Testis (tissue), 3 donors: ENCODE data around the gene ITPKB. TPM values are rescaled to one million over a fixed set of nuclear protein-coding genes. Genes with fewer than 3 reads are reported as not detected.
"Not testable (repeated sequence)": the region's sequence is repeated elsewhere in the genome, so short reads cannot be mapped to it uniquely, and the experiment has no call there.

Source experiments
- DNase-seq: peaks from one replicate; pipeline ENCODE4 v3.0.0-alpha.2; 2019
- H3K27ac ChIP-seq, 2 donors: fragments of 200-600 bp; sonication (generic); one replicate each; pipeline ENCODE4 v1.5.1; 2019
- H3K27me3 ChIP-seq: fragments of 200-600 bp; sonication (generic); one replicate; pipeline ENCODE4 v1.5.1; 2019
- H3K36me3 ChIP-seq: fragments of 200-600 bp; sonication (generic); one replicate; pipeline ENCODE4 v1.5.1; 2017; ENCODE audit warnings: low read depth; ENCODE audit errors: missing control alignments
- H3K4me1 ChIP-seq: fragments of 200-600 bp; sonication (generic); one replicate; pipeline ENCODE4 v1.5.1; 2019
- H3K4me3 ChIP-seq, 2 donors: fragments of 200-600 bp; sonication (generic); one replicate each; pipeline ENCODE4 v1.5.1; 2017 to 2019
- H3K9me3 ChIP-seq: fragments of 200-600 bp; sonication (generic); one replicate; pipeline ENCODE4 v1.5.1; 2017
- CTCF ChIP-seq, 3 experiments: fragments of 450-650 bp in 2 of 3; fragments of 200-600 bp in 1 of 3; sonication (generic) in 1 of 3; IDR thresholded peaks; one replicate each; pipeline ENCODE4 v1.5.1; 2016 to 2019; ENCODE audit warnings: antibody characterized with exemption in 3 of 3, mild to moderate bottlenecking in 2 of 3, moderate library complexity in 1 of 3
- POLR2A ChIP-seq: fragments of 450-650 bp; IDR thresholded peaks from one replicate; pipeline ENCODE4 v1.6.1; 2017; ENCODE audit warnings: antibody characterized with exemption, mild to moderate bottlenecking, moderate library complexity
- WGBS, 2 donors: methylation state at CpG; one replicate each; pipeline ENCODE4 v1.1.5; 2018; 5-methylcytosine and 5-hydroxymethylcytosine counted together
- intact Hi-C: fragments of 100-400 bp; cut with DNase I; formaldehyde crosslinking; loops from one replicate; pipeline ENCODE4 v1.15.1; 2023; ENCODE audit warnings: low total_unique reads
- polyA plus RNA-seq: library from polyadenylated mRNA; stranded (reverse); fragments of 350-450 nt; fragmentation: Illumina TruSeq; extraction: RNeasy Lipid Tissue Mini Kit (QIAGEN cat#74804); gene quantifications from one replicate; pipeline ENCODE4 v1.2.3, GENCODE V29; 2014; ENCODE audit warnings: low read depth, low replicate concordance; ENCODE audit not compliant: insufficient read depth
- total RNA-seq, 2 donors: library from RNA; depleted of rRNA; stranded (reverse); fragments of >200 nt; gene quantifications; one replicate each; pipeline ENCODE4 v1.2.3, GENCODE V29; 2016

ITPKB gene
- total and polyA plus RNA-seq, 3 donors from 2014 or later: 11.4 to 18.0 (median 13.5) TPM

GRCh38 chr1:226749467-226749866, 10.4 kb upstream of the ITPKB start:
- H3K4me3 ChIP-seq: no peak overlapping the region
- no peaks in the 10 kb centered on the region for H3K4me1 ChIP-seq
- no peaks in the 10 kb centered on the region for H3K36me3 ChIP-seq
- intact Hi-C loops: no loop called here
- WGBS, 2 donors: 92 to 93% methylated on average over 11 of the region's 11 CpGs
- no peak overlapping the region for H3K27ac ChIP-seq
- DNase-seq: no peak
- H3K27me3 ChIP-seq: no peaks in the 10 kb centered on the region
- no peaks in the 10 kb centered on the region for H3K9me3 ChIP-seq
- TF ChIP-seq CTCF (IDR thresholded peaks at IDR 0.05) (no peak), POLR2A (no peak)

GRCh38 chr1:226748306-226748705, 9.2 kb upstream of the ITPKB start:
- Histone ChIP-seq H3K4me1 (no peaks in the 10 kb centered on the region), H3K27ac (no peak overlapping the region), H3K36me3 (no peaks in the 10 kb centered on the region), H3K4me3 (no peak overlapping the region), H3K9me3 (no peaks in the 10 kb centered on the region), H3K27me3 (no peaks in the 10 kb centered on the region)
- 83 to 86% methylated on average over 4 of the region's 4 CpGs for WGBS, 2 donors
- TF ChIP-seq POLR2A: no peak
- TF ChIP-seq CTCF (IDR thresholded peaks at IDR 0.05): no peak
- no peak for DNase-seq
- intact Hi-C loops: no loop called here

GRCh38 chr1:226747519-226748263, 8.6 kb upstream of the ITPKB start:
- H3K4me1 ChIP-seq, H3K4me3 ChIP-seq, H3K27me3 ChIP-seq, H3K36me3 ChIP-seq, H3K27ac ChIP-seq, intact Hi-C loops, H3K9me3 ChIP-seq, DNase-seq: not testable (repeated sequence)
- 91 to 93% methylated on average over 17 of the region's 17 CpGs for WGBS, 2 donors

GRCh38 chr1:226743259-226743658, 4.2 kb upstream of the ITPKB start:
- DNase-seq: no peak
- intact Hi-C loops: no loop called here
- Histone ChIP-seq H3K4me3 (no peak overlapping the region), H3K36me3 (no peaks in the 10 kb centered on the region), H3K9me3 (no peaks in the 10 kb centered on the region), H3K4me1 (peaks cover 9% of the 10 kb centered on the region), H3K27ac (no peak overlapping the region), H3K27me3 (no peaks in the 10 kb centered on the region)
- no peak for TF ChIP-seq POLR2A
- no peak for TF ChIP-seq CTCF (IDR thresholded peaks at IDR 0.05)

- Histone ChIP-seq H3K27ac (no peak overlapping the region), H3K9me3 (no peaks in the 10 kb centered on the region), H3K27me3 (no peaks in the 10 kb centered on the region), H3K4me3 (no peak overlapping the region), H3K4me1 (peaks cover 17% of the 10 kb centered on the region), H3K36me3 (no peaks in the 10 kb centered on the region)
- DNase-seq: no peak
- no peak for TF ChIP-seq POLR2A
- no peak for TF ChIP-seq CTCF (IDR thresholded peaks at IDR 0.05)
- 83 to 93% methylated on average over 3 of the region's 3 CpGs for WGBS, 2 donors
- intact Hi-C loops: no loop called here
Observed at GRCh38 chr1:226741009-226741408, 1.9 kb upstream of the ITPKB start.
